ENCODE measurements around the gene CLIP1.

The CLIP1 gene

GRCh38 chr12:122244565-122245371 is 177.7 kb downstream of the CLIP1 start:
- no peak for DNase-seq

DNA sequence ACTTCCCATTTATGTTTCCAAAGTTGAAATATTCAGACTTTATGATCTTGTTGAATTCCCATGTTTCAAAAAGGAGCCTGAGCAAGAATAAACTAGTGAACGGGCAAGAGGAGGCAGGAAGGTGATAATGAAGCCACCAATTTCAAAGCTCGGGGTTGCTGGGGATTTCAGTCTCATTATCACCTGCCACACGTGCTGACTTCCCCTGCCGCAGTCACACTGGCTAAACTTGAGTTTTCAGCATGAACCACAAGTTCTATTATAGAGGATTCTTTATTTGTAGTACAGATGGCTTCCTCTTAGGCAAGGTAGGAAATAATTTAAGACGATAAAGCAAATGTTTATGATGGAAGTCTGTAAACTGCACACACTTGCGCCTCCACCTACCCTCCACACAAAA is 178.5 kb downstream of the CLIP1 start:
- DNase-seq: no peak

GRCh38 chr12:122238861-122239260 is 183.6 kb downstream of the CLIP1 start:
- DNase-seq: no peak

DNA sequence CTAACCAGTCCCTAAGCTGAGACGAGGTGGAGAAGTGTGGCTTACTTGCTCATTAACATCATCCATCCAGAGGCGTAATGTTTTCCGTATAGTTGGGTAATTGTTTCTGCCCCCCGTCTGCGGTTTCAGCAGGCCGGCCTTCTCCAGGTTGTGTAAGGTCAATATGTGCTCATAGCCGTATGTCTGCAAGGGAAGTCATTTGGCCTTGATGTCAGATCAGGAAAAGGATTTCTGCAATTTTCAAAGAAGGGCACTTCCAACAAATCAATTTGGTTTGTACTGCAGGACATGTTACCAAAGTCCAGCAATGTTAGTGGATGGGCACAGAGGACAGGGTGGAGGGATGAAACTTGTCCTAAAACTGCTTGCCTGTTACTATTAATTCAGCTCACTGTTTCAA is 186.7 kb downstream of the CLIP1 start:
- DNase-seq: no peak

GRCh38 chr12:122232691-122233090 is 189.8 kb downstream of the CLIP1 start:
- DNase-seq: no peak

- no peak for DNase-seq
These were observed 191.7 kb downstream of the CLIP1 start for GRCh38 chr12:122230798-122231197.

- no peak for DNase-seq
These were observed 194.4 kb downstream of the CLIP1 start for GRCh38 chr12:122228092-122228491.

GRCh38 chr12:122227341-122227740 is 195.1 kb downstream of the CLIP1 start:
- DNase-seq: no peak

DNA sequence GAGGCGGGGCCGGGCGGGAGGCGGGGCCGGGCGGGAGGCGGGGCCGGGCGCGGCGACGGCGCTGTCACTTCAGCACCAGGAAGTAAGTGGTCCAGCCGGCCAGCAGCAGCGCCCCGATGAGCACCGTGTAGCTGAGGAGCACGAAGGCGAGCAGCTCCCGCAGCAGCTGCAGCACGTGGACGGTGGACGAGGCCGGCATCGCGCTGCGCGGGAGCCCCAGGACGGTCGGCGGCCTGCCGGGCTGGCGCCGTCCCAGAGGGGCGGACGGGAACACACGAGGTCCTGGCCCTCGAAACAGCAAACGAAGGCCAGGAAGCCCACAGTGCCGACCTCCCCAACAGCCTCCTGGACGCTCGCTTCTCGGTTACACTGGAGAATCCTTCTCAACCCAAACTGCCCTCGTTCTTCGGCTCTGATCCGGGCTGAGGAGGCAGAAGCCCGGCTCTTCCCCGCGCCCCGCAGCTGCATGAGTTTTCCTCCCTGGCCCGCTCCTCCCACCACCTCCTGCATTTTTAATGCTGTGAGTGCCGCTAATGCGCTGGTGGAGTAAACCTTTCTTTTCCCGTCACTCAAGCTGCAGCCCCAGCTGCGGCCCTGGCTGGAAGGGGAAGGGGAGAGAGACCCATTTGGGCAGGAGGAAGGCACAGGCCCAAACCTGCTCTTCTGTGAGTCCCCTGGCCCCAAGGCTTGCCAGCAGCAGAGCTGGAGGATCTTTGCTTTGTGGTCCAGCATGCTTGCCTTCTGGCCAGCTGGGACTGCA is 195.9 kb downstream of the CLIP1 start:
- no peak for DNase-seq

GRCh38 chr12:122225683-122226365 is 196.6 kb downstream of the CLIP1 start, which contains the start of gene DIABLO:
Gene DIABLO (minus strand): TSS chr12:122226052. CDS start chr12:122226014, 38 bp downstream.
- DNase-seq: peak; percentile 100

Measured in NCI-H774 (cell line).